Heart right ventricle (tissue), 16 donors: Measurements from ENCODE around the gene ILK. TPM values are rescaled to one million over a fixed set of nuclear protein-coding genes. Genes with fewer than 3 reads are reported as not detected.

ENCODE experiments used
- ATAC-seq, 8 donors: fragments of 200-7000 bp; cut with Tn5 transposase; one replicate each; pipeline ENCODE4 v1.9.1; 2020; ENCODE audit warnings: mild to moderate bottlenecking in 8 of 8, moderate library complexity in 8 of 8, moderate number of reproducible peaks in 1 of 8
- DNase-seq, 2 donors: peaks; one replicate each; pipeline ENCODE4 v3.0.0-alpha.2; 2020
- H3K27ac ChIP-seq, 10 donors: fragments of 200-600 bp; sonication (generic) in 2 of 10; one replicate each; pipeline versions ENCODE4 v1.5.0 to v1.8.0; 2020 to 2022; ENCODE audit warnings: mild to moderate bottlenecking in 3 of 10
- H3K27me3 ChIP-seq, 7 donors: fragments of 200-600 bp; one replicate each; pipeline ENCODE4 v1.8.0; 2021 to 2022; ENCODE audit warnings: mild to moderate bottlenecking in 2 of 7
- H3K36me3 ChIP-seq, 9 donors: fragments of 200-600 bp; sonication (generic) in 1 of 9; one replicate each; pipeline versions ENCODE4 v1.5.0 to v1.8.0; 2020 to 2022; ENCODE audit warnings: mild to moderate bottlenecking in 2 of 9
- H3K4me1 ChIP-seq, 9 donors: fragments of 200-600 bp; sonication (generic) in 1 of 9; one replicate each; pipeline versions ENCODE4 v1.5.0 to v1.8.0; 2020 to 2022; ENCODE audit warnings: mild to moderate bottlenecking in 4 of 9
- H3K4me3 ChIP-seq, 10 donors: fragments of 200-600 bp; sonication (generic) in 2 of 10; one replicate each; pipeline versions ENCODE4 v1.5.0 to v1.8.0; 2020 to 2022; ENCODE audit warnings: mild to moderate bottlenecking in 7 of 10, moderate library complexity in 2 of 10
- H3K9me3 ChIP-seq, 11 donors: fragments of 200-600 bp in 10 of 11; sonication (generic) in 2 of 11; one replicate each; pipeline versions ENCODE4 v1.5.0 to v1.8.0; 2013 to 2022; ENCODE audit warnings: mild to moderate bottlenecking in 2 of 11, control low read depth in 1 of 11, moderate library complexity in 1 of 11
- WGBS, 2 donors: extraction: QIAGEN DNeasy Blood & Tissue Kit; methylation state at CpG; one replicate each; pipeline ENCODE4 v1.1.7; 2013; ENCODE audit warnings: inconsistent platforms in 1 of 2; 5-methylcytosine and 5-hydroxymethylcytosine counted together
- intact Hi-C, 10 donors: fragments of 100-400 bp; cut with DNase I; formaldehyde crosslinking; loops; one replicate each; pipeline versions ENCODE4 v1.11.1 to v1.14.2; 2022
- polyA plus RNA-seq, 2 donors: library from polyadenylated mRNA; stranded (reverse); fragments of 200-250 nt; gene quantifications; one replicate each; pipeline ENCODE4 v1.2.3, GENCODE V29; 2013
- total RNA-seq, 10 donors: library from RNA; stranded (reverse); fragmentation: NEBNext Ultra II Directional in 3 of 10; extraction: Animal tissue kit (Norgen Biotek cat#: 25700) in 3 of 10; gene quantifications; one replicate each; pipeline versions ENCODE4 v1.2.1 to v1.2.4, GENCODE V29; 2021 to 2023
- TF ChIP-seq, protein P1 (sequence below), 9 donors: fragments of 200-600 bp; sonication (generic) in 2 of 9; IDR thresholded peaks; one replicate each; pipeline versions ENCODE4 v1.5.0 to v1.8.0; 2021 to 2022; ENCODE audit warnings: antibody characterized with exemption in 9 of 9, mild to moderate bottlenecking in 5 of 9, moderate library complexity in 1 of 9
- donor health status: Arrhythmogenic right ventricular cardiomyopathy.
- donor health status: ischemic (EF 13 %, LVEDD 7.1; RV severe dilation, severe dysfunction).
- donor health status: healthy with polysubstance abuse.
- donor health status: DM: no; HTN: yes; CAD: no.
- donor health status: DM: no; HTN: no; CAD: no.
- donor health status: ischemic (EF 25% LVEDD 6.9; RV normal size, moderate dysfunction).
- donor health status: ischemic (EF 25% LVEDD 5.7; RV mildly dilated, moderate dysfunction).
- donor health status: healthy.
- donor health status: DM: yes; HTN: yes; CAD: no.
- donor health status: Ischemic cardiomyopathy.
- donor health status: ischemic (EF 35%, LVEDD 5.7; RV mildly dilated, moderate dysfunction).
- donor health status: nonischemic (EF 11% LVEDD 7.7; RV severe dilation, severe dysfunction).
- donor health status: DM: yes; HTN: yes; CAD: no.
- donor health status: PGD.
- donor health status: ischemic (EF 29% LVEDD 5.4; RV normal size, mild dysfunction).
- donor health status: nonischemic (EF 23%, LVEDD 6.1; RV moderate dilation, normal function).

ILK gene
- total and polyA plus RNA-seq, 12 donors: 150 to 247 (median 214) TPM

DNA sequence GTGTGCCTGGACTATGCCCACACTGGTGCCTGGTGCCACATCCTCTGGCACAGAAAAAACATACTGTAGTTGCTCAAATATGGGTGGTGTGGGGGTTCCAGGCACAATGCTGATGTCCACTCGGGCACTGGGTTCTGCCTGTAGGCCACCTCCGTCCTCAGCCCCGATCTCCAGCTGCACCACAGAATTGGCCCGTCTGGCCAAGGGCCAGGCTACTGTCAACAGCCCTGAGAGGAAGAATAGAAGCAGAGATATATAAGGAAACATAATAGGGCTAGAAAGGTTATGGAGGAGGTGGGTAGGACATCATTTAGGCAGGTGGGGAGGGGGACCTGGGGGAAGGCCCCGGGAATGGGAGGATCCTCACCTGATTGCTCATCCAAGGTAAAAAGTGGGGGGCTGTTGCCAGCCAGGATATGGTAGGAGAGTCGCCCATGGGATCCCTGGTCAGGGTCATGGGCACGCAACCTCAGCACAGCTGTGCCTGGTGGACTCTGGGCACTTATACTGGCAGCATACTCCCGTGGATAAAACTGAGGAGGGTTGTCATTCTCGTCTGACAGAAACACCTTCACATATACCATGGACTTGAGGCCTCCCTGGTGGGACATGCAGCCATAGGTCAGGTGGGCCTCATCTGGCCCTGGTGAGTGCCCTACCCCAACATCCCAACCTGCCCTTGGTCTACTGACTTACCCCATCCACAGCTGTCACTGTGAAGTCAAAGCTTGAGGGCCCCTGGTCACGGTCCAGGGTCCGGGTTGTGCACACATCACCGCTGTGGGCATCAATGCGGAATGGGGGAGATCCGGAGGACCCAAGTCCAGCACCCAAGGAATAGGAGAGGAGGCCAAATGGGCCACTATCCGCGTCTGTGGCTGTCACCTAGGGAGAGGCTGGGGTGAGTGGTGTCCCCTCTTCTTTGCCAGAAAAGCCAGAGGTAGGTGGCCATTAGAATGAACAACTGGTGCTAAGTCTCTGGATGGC is 30.1 kb downstream of the ILK start:
- Histone ChIP-seq H3K4me3 (no peak overlapping the region), H3K4me1 (peaks cover 8 to 59% (median 55%) of the 10 kb centered on the region in 9 donors), H3K27ac (peak overlapping the region in 3 of 10 donors; percentile 22 to 87 (median 85)), H3K36me3 (peaks cover 0 to 58% (median 11%) of the 10 kb centered on the region in 9 donors), H3K27me3 (no peaks in the 10 kb centered on the region), H3K9me3 (no peaks in the 10 kb centered on the region)
- DNase-seq: peak; percentile 57 to 70
- 68 to 79% methylated on average over 16 of the region's 16 CpGs for WGBS, 2 donors
- TF ChIP-seq, protein P1, sequence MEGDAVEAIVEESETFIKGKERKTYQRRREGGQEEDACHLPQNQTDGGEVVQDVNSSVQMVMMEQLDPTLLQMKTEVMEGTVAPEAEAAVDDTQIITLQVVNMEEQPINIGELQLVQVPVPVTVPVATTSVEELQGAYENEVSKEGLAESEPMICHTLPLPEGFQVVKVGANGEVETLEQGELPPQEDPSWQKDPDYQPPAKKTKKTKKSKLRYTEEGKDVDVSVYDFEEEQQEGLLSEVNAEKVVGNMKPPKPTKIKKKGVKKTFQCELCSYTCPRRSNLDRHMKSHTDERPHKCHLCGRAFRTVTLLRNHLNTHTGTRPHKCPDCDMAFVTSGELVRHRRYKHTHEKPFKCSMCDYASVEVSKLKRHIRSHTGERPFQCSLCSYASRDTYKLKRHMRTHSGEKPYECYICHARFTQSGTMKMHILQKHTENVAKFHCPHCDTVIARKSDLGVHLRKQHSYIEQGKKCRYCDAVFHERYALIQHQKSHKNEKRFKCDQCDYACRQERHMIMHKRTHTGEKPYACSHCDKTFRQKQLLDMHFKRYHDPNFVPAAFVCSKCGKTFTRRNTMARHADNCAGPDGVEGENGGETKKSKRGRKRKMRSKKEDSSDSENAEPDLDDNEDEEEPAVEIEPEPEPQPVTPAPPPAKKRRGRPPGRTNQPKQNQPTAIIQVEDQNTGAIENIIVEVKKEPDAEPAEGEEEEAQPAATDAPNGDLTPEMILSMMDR (IDR thresholded peaks at IDR 0.05): no peak
- intact Hi-C loops: no loop called here
- ATAC-seq: peak in 5 of 8 donors; percentile 41 to 69 (median 49)

DNA sequence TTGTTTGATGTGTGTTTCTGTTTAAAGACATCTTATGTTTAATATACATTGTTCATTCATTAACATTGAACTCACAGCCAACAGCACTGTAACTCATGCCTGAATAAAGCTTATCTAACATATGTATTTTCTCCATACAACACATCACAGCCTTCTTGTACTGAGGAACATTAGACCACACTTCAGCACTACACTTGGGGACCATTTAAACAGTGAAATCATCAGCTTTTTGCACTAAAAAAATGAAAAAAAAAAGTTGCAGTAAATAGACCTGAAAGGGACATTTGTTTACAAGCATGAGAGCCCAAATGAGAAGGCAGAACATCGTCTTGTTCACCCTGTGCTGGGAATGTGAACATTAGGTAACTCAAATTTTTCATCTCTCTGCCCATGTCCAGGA is 31.0 kb downstream of the ILK start:
- TF ChIP-seq, protein P1 (IDR thresholded peaks at IDR 0.05): no peak
- DNase-seq (no peak), ATAC-seq (no peak)
- Histone ChIP-seq H3K27ac (peak overlapping the region in 9 of 10 donors; percentile 55 to 87 (median 77)), H3K4me1 (peaks cover 8 to 68% (median 61%) of the 10 kb centered on the region in 9 donors), H3K4me3 (no peak overlapping the region), H3K27me3 (no peaks in the 10 kb centered on the region), H3K9me3 (no peaks in the 10 kb centered on the region), H3K36me3 (peaks cover 0 to 56% (median 5%) of the 10 kb centered on the region in 9 donors)
- intact Hi-C loops: no loop called here
- WGBS, 2 donors: 73 to 76% methylated on average over 1 of the region's 1 CpG

DNA sequence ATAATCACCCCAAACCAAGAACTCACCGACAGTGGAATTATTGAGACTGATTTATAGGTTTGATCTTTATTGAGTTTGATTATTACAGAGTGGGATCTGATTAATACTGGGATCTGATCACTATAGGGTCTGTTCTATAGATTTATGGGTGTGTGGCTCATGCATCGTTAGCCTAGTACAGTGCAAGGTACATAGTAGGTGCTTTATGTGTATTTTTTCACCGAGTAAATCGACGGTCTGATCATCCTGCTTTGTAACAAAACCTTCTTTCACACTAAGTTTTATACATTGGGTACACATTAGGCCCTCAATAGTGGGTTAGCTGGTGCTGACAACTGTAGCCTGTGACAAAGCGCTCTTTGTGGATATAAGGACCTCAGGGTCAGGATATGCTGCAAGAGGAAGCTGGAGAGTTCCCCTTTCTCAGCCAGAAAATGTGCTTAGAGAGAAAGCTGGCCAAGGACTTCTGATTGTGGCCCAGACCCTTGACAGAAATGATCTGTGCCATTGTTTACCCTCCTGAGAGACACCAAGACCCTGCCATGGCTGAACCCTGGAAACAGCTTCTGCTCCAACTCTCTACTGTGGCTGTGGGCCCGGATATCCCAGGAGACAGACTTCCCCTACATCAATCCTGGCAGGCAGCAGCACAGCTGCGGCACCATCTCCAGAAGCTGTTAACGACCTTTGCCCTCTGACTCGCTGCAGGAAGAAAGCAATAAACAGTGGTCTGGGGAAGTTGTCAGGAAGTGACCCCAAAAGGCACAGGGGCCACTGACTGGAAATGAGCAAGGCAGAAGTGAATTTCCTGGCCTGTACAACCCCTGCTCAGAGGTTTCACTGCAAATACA is 31.7 kb downstream of the ILK start:
- ATAC-seq: peak; percentile 53 to 75 (median 66)
- 50 to 52% methylated on average over 10 of the region's 10 CpGs for WGBS, 2 donors
- intact Hi-C loops: loop anchor here in 1 of 10 donors (5.0 kb wide), 1 partner anchor 42 kb away; no protein-coding TSS in a partner anchor
- TF ChIP-seq, protein P1 (IDR thresholded peaks at IDR 0.05): no peak
- Histone ChIP-seq H3K9me3 (no peaks in the 10 kb centered on the region), H3K4me3 (no peak overlapping the region), H3K27me3 (no peaks in the 10 kb centered on the region), H3K27ac (peak overlapping the region; percentile 10 to 87 (median 75)), H3K4me1 (peaks cover 8 to 74% (median 65%) of the 10 kb centered on the region in 9 donors), H3K36me3 (peaks cover 0 to 56% (median under 1%) of the 10 kb centered on the region in 9 donors)
- DNase-seq: peak; percentile 58 to 81

DNA sequence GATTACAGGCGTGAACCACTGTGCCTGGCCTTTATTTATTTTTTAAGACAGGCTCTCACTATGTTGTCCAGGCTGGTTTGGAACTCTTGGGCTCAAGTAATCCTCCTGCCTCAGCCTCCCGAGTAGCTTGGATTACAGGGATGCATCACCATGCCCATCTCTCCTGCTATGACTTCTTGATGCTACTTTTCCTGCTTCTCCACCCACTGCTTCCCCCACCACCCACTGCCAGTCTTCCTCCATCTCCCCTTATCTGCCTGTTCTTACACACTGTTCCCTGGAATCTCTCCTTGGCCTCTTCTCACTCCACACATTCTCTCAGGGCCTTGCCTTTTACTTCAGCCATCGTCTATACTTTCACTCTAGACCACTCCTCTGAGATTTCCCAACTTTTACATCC is 32.9 kb downstream of the ILK start:
- no peak overlapping the region for H3K4me3 ChIP-seq
- H3K27me3 ChIP-seq: no peaks in the 10 kb centered on the region
- DNase-seq: no peak
- TF ChIP-seq, protein P1 (IDR thresholded peaks at IDR 0.05): no peak
- no peaks in the 10 kb centered on the region for H3K9me3 ChIP-seq
- peaks cover 0 to 56% (median 0%) of the 10 kb centered on the region in 9 donors for H3K36me3 ChIP-seq
- peaks cover 8 to 77% (median 65%) of the 10 kb centered on the region in 9 donors for H3K4me1 ChIP-seq
- 72 to 75% methylated on average over 3 of the region's 3 CpGs for WGBS, 2 donors
- no peak for ATAC-seq
- intact Hi-C loops: loop anchor here in 1 of 10 donors (5.0 kb wide), 1 partner anchor 41 kb away; no protein-coding TSS in a partner anchor
- H3K27ac ChIP-seq: peak overlapping the region in 8 of 10 donors; percentile 55 to 87 (median 78)
